ENCODE measurements around the gene SMYD3.

DNA sequence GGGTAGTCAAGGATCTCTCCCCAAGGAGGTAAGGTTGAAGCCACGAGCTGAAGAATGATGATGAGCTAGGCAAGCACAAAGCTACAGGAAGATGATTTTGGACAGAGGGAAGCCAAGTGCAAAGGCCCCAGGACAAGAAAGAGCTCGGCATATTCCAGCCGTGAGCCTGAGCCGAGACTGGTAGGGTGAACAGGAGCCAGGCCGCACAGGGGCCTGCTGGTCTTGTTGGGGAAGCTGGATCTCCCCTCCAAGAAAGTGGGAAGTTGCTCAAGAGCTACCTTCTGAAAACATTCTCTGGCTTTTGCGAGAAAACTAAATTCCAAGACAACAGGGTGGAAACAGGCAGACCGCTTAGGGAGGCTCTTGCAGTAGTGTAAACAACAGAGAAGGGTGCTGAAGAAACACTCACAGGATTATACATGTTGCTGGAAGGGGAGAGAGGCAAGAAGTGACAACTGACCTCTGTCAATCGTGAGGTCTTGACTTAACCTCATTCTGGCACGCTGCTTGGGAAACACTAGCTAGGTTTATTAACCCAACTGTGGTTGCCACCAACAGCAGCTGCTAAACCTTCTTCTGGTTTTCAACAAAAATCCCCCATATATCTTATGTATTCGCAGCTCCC is 625.2 kb downstream of the SMYD3 start:
- TF ChIP-seq CTCF (IDR thresholded peaks at IDR 0.05; ENCODE audit: low read length) (no peak), EZH2 (optimal IDR thresholded peaks at IDR 0.05; ENCODE audit: low read depth, low read length) (no peak), EZH2phosphoT487 (IDR thresholded peaks at IDR 0.05; ENCODE audit: low read length) (no peak)
